Thoracic aorta (tissue), 2 donors: ENCODE results near the gene SLC12A2. TPM values are rescaled to one million over a fixed set of nuclear protein-coding genes. Genes with fewer than 3 reads are reported as not detected.

Source experiments
- ATAC-seq: fragments of 150-250 bp; one replicate; pipeline ENCODE4 v1.8.0; 2017; ENCODE audit warnings: low read depth; ENCODE audit not compliant: insufficient number of reproducible peaks, low FRiP score
- DNase-seq: peaks from one replicate; pipeline ENCODE4 v3.0.0-alpha.2; 2020; ENCODE audit warnings: low spot score
- H3K27ac ChIP-seq, 2 donors: fragments of 200-600 bp; sonication (generic); 1 replicate in 1 of 2; 2 replicates in 1 of 2; pipeline ENCODE4 v1.5.1; 2016; ENCODE audit warnings: mild to moderate bottlenecking in 2 of 2, moderate library complexity in 2 of 2
- H3K27me3 ChIP-seq: fragments of 200-600 bp; sonication (generic); replicated peaks from 2 replicates; pipeline ENCODE4 v1.6.0; 2016; ENCODE audit warnings: mild to moderate bottlenecking; ENCODE audit not compliant: insufficient read depth
- H3K36me3 ChIP-seq: fragments of 200-600 bp; sonication (generic); one replicate; pipeline ENCODE4 v1.5.1; 2016
- H3K4me1 ChIP-seq, 2 donors: fragments of 200-600 bp; sonication (generic); 1 replicate in 1 of 2; 2 replicates in 1 of 2; pipeline versions ENCODE4 v1.5.1 to v1.6.0; 2016; ENCODE audit warnings: low read depth in 2 of 2, mild to moderate bottlenecking in 1 of 2; ENCODE audit not compliant: control insufficient read depth in 1 of 2
- H3K4me3 ChIP-seq: fragments of 200-600 bp; sonication (generic); 2 replicates; pipeline ENCODE4 v1.5.1; 2016; ENCODE audit warnings: mild to moderate bottlenecking
- H3K9me3 ChIP-seq: fragments of 200-600 bp; sonication (generic); 2 replicates; pipeline ENCODE4 v1.5.1; 2016
- total RNA-seq, 2 donors: library from RNA; depleted of rRNA; stranded (reverse); fragments of >200 nt; gene quantifications; one replicate each; pipeline versions ENCODE4 v1.1.0 to v1.2.3, GENCODE V29; 2016
- TF ChIP-seq, protein P1 (sequence below): fragments of 200-600 bp; sonication (generic); IDR thresholded peaks from one replicate; pipeline ENCODE4 v1.5.1; 2019; ENCODE audit warnings: antibody characterized with exemption

SLC12A2 gene
- total RNA-seq, 2 donors from 2014 or later = 12.2 to 25.8 TPM

DNA sequence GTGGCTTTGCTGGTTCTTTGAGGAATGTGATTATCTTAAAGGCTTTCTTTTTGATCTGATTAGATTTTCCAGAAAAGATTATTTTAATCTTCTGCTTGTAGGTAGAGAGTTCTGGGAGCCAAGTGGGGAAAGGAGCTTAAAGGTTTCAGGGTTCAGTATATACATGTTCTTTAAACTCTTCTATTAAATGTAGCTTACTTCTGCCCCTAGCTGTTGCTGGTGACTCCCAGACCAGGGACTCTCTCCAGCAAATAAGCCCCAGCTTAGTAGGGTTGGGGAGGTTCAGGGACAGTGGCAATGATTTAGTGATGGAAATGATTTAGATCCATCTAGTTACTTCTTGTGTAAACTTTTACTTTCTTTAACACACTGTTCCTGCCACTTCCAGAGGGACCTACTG is 72.2 kb downstream of the SLC12A2 start:
- ATAC-seq = no peak
- no peak for DNase-seq
- Histone ChIP-seq H3K4me1 (no peaks in the 10 kb centered on the region), H3K9me3 (no peaks in the 10 kb centered on the region), H3K27me3 (no peaks in the 10 kb centered on the region), H3K27ac (no peak overlapping the region), H3K36me3 (peaks cover 23% of the 10 kb centered on the region), H3K4me3 (no peak overlapping the region)
- TF ChIP-seq, protein P1, sequence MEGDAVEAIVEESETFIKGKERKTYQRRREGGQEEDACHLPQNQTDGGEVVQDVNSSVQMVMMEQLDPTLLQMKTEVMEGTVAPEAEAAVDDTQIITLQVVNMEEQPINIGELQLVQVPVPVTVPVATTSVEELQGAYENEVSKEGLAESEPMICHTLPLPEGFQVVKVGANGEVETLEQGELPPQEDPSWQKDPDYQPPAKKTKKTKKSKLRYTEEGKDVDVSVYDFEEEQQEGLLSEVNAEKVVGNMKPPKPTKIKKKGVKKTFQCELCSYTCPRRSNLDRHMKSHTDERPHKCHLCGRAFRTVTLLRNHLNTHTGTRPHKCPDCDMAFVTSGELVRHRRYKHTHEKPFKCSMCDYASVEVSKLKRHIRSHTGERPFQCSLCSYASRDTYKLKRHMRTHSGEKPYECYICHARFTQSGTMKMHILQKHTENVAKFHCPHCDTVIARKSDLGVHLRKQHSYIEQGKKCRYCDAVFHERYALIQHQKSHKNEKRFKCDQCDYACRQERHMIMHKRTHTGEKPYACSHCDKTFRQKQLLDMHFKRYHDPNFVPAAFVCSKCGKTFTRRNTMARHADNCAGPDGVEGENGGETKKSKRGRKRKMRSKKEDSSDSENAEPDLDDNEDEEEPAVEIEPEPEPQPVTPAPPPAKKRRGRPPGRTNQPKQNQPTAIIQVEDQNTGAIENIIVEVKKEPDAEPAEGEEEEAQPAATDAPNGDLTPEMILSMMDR = no peak

DNA sequence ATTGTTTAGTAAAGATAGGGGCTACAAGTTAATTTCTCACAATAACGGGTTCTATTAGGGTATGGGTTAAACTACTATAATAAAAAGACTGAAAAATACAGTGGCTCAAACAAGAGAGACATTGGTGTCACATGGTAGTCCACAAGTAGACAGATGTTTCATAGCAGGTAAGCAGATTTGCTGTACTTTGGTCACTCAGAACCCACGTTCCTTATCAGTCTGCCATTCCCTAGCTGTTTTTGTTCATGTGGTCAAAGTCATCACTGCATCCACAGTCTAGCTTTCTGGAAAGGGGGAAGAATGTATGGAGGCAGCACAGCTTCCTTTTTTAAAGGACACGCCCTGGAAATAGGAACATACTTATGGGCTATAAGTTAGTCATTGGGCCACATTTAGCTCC is 73.0 kb downstream of the SLC12A2 start:
- Histone ChIP-seq H3K4me3 (no peak overlapping the region), H3K27ac (no peak overlapping the region), H3K9me3 (no peaks in the 10 kb centered on the region), H3K4me1 (no peaks in the 10 kb centered on the region), H3K27me3 (no peaks in the 10 kb centered on the region), H3K36me3 (peaks cover 23% of the 10 kb centered on the region)
- no peak for ATAC-seq
- TF ChIP-seq, protein P1 = no peak
- DNase-seq = no peak

DNA sequence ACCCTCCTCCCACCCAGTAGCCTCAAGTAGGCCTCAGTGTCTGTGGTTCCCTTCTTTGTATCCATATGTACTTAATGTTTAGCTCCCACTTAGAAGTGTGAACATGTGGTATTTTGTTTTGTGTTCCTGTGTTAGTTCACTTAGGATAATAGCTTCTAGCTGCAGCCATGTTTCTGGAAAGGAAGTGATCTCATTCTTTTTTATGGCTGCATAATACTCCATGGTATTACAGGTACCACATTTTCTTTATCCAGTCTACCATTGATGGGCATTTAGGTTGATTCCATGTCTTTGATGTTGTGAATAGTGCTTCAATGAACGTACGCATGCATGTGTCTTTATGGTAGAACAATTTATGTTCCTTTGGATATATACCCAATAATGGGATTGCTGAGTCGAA is 74.8 kb downstream of the SLC12A2 start:
- Histone ChIP-seq H3K4me1 (no peaks in the 10 kb centered on the region), H3K27ac (no peak overlapping the region), H3K36me3 (peaks cover 13% of the 10 kb centered on the region), H3K4me3 (no peak overlapping the region), H3K9me3 (no peaks in the 10 kb centered on the region), H3K27me3 (no peaks in the 10 kb centered on the region)
- TF ChIP-seq, protein P1 = no peak
- no peak for ATAC-seq
- DNase-seq = no peak

DNA sequence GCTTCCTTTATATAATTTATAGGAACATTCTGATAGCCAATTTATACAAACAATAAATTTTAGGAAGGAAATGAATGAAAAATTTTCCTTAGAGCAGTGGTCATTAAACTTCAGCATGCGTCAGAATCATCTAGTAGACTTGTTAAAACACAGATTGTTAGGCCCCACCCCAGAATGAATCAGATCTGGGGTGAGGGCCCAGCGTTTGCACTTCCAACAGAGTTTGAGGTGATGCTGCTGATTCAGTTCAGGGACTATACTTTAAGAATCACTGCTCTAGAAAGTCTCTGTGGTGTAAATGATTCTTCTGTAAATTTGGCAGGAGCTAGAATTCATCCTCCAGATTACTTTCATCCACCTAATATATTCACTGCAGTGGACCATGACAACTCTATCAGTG is 80.4 kb downstream of the SLC12A2 start:
- no peak for ATAC-seq
- no peak for DNase-seq
- Histone ChIP-seq H3K36me3 (no peaks in the 10 kb centered on the region), H3K27ac (no peak overlapping the region), H3K9me3 (no peaks in the 10 kb centered on the region), H3K27me3 (no peaks in the 10 kb centered on the region), H3K4me3 (no peak overlapping the region), H3K4me1 (no peaks in the 10 kb centered on the region)
- TF ChIP-seq, protein P1 = no peak

DNA sequence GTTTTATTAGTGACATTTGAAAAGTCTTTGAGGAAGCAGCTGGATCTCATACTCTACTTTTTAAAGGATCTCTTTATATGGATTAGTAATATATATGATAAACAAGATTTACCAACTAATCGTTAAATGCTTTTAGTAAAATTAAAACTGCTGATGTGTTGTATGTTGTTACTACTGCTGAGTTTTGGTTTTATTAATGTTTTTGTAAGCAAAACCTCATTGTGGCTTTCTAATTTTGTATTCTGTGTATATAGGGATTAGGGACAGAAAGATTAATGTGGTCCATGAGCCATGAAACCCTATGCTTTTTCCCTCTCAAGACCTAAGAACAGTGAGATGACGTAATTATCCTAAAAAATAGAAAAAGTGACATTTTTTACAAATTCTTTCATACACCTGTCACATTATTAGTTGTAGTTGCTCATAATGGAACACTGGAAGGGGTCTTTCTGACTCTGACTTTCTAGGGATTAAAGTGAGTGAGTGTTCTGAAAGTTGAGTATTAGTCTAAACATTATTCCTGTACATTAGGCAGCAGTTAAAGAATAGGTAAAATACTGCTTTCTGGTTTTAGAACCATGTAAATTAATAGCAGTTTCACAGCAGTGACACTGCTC is 85.9 kb downstream of the SLC12A2 start:
- Histone ChIP-seq H3K36me3 (no peaks in the 10 kb centered on the region), H3K4me1 (no peaks in the 10 kb centered on the region), H3K27me3 (no peaks in the 10 kb centered on the region), H3K4me3 (no peak overlapping the region), H3K27ac (no peak overlapping the region), H3K9me3 (no peaks in the 10 kb centered on the region)
- TF ChIP-seq, protein P1 = no peak
- no peak for DNase-seq
- no peak for ATAC-seq
